Activated naive CD8-positive, alpha-beta T cell treated with anti-CD3 and anti-CD28 coated beads, Interleukin-2, amount 50 U/mL, for 16 hours (primary cell): Measurements from ENCODE around the gene OPN1SW.

Experiments used
- DNase-seq: peaks from one replicate; pipeline ENCODE4 v3.0.0-alpha.2; 2020; ENCODE audit warnings: low read depth, low spot score

The OPN1SW gene

GRCh38 chr7:128732521-128733277 lies 42.9 kb downstream of the OPN1SW start:
- DNase-seq, result no peak

- no peak for DNase-seq
Observed at GRCh38 chr7:128731184-128731583, 44.4 kb downstream of the OPN1SW start.

GRCh38 chr7:128729494-128729893 lies 46.1 kb downstream of the OPN1SW start:
- no peak for DNase-seq

DNA sequence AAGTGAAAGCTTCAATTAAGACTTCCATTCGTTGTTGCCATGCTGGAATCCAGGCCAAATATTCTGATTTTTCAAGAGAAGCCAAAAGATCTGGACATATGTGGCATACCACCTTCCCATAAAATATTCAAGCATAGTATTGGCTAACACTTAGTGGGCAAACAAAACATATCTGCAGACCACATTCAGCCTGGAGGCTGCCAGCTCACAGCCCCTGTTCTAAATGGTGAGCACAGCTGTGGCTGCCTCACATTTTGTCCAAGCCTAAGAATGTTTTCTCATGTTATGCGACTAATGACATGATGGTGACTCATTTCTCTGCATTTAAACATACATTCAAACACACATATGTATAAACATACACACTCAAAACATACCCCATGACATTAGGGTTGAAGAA lies 47.0 kb downstream of the OPN1SW start:
- DNase-seq, result no peak

DNA sequence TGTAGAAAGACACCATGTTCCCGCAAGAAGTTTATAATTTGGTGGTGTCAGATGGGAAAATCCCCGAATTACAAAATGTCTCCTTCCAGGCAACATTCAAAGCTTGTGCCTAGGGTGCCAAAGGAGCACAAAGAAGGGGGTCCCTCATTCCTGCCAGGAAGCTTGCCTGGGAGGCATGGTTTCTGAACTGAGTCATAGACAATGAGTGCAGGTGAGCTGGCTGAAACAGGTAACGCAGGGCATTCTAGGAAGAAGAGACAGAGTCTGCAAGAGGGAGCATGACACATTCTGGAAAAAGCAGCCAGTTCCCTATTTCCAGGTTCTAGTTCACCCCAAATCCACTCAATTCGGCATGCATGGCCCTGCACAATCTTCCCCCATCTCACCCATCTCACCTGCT lies 48.4 kb downstream of the OPN1SW start:
- DNase-seq, result no peak

DNA sequence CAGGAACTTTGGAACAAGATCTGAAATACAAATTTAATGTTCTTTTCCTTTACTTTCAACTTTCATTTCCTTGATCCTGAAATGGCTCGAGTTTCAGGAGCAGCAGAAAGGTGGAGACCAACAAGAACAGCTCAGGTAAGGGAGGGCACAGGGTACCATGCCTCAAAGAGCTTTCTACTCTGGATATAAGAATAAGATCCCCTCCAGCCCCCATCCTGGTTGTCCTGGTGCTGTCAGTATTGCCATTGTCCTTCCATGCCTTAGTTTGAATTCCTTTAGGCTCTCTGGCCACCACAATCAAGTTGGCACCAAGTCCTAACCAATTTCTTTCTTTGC lies 48.9 kb downstream of the OPN1SW start:
- DNase-seq, result no peak

DNA sequence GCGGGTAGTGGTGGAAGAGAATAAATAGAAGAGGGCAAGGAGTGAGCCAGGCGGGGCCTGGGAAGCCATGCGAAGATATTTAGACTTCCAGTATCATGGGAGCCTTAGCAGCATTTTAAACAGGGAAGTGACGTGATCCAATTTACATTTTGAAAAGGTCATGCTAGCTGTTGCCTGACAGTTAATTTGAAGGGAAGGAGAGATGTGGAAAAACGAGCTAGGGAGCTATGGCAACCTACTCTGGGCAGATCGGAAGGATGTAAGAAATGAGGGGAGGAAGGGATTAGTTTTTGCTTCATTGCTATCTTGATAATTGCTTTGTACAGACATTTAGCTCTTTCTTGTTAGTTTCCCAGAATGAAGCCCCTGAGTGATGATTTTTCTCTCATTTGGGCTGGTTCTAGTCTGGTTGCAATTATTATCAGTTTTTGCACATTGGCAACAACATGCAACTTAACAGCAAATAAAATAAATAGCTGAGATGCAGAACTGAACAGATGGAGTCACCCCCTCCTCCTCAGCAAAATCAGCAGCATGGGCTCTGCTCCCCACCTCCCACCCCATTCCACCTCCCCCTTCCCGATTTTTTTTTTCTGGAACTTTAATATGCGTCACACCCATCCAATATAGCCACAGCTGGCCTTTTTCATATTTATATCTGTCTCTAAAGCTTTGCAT lies 49.4 kb downstream of the OPN1SW start:
- DNase-seq, result no peak

- no peak for DNase-seq
Observed at GRCh38 chr7:128725531-128725930, 50.1 kb downstream of the OPN1SW start.

DNA sequence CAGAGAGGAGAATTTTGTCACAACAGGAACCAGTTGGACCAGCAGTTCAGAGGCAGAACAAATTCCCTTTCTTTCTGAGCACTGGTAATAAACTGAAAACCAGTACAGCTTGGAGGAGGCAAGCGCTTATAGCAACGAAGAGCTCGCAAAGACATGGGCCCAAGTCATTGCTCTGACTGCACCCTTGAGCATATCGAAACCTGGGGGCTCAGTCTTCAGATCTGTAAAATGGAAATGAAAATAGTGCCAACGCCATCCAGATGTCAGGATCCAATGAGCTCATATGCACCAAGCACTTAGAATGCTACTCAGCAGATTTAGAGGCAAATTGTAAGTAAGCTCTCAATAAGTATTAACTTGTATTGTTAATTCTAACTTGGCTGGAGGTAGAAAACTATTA lies 50.9 kb downstream of the OPN1SW start:
- no peak for DNase-seq
